Parathyroid adenoma (tissue), 2 donors: ENCODE results near the gene SLC9A8.

Experiments
- H2AFZ ChIP-seq: fragments of 300-600 bp; sonication (generic); one replicate; pipeline ENCODE4 v1.7.0; 2017; ENCODE audit warnings: antibody characterized with exemption, mild to moderate bottlenecking
- H3K27ac ChIP-seq: fragments of 300-600 bp; sonication (generic); one replicate; pipeline ENCODE4 v1.7.0; 2017
- H3K27me3 ChIP-seq: fragments of 300-600 bp; sonication (generic); one replicate; pipeline ENCODE4 v1.7.0; 2017; ENCODE audit warnings: low read length; ENCODE audit not compliant: control insufficient read depth, insufficient read depth
- H3K36me3 ChIP-seq: fragments of 300-600 bp; sonication (generic); one replicate; pipeline ENCODE4 v1.7.0; 2017; ENCODE audit warnings: low read length; ENCODE audit not compliant: control insufficient read depth, insufficient read depth
- H3K4me1 ChIP-seq: fragments of 300-600 bp; sonication (generic); one replicate; pipeline ENCODE4 v1.7.0; 2017; ENCODE audit warnings: control low read depth
- H3K4me2 ChIP-seq: fragments of 300-600 bp; sonication (generic); one replicate; pipeline ENCODE4 v1.7.0; 2017; ENCODE audit warnings: low read length
- H3K4me3 ChIP-seq: fragments of 300-600 bp; sonication (generic); one replicate; pipeline ENCODE4 v1.7.0; 2017; ENCODE audit warnings: low read depth, low read length
- H3K79me2 ChIP-seq: fragments of 300-600 bp; sonication (generic); one replicate; pipeline ENCODE4 v1.7.0; 2017; ENCODE audit warnings: control low read depth
- H3K9ac ChIP-seq: fragments of 300-600 bp; sonication (generic); one replicate; pipeline ENCODE4 v1.7.0; 2017; ENCODE audit warnings: mild to moderate bottlenecking
- H3K9me3 ChIP-seq: fragments of 300-600 bp; sonication (generic); one replicate; pipeline ENCODE4 v1.7.0; 2017; ENCODE audit warnings: low read length; ENCODE audit not compliant: control insufficient read depth
- TF ChIP-seq, protein P1 (sequence below): fragments of 300-600 bp; sonication (generic); IDR thresholded peaks from one replicate; pipeline ENCODE4 v1.7.0; 2017; ENCODE audit warnings: antibody characterized with exemption, mild to moderate bottlenecking
- donor health status: primary hyperparathyroidism.

Gene SLC9A8

DNA sequence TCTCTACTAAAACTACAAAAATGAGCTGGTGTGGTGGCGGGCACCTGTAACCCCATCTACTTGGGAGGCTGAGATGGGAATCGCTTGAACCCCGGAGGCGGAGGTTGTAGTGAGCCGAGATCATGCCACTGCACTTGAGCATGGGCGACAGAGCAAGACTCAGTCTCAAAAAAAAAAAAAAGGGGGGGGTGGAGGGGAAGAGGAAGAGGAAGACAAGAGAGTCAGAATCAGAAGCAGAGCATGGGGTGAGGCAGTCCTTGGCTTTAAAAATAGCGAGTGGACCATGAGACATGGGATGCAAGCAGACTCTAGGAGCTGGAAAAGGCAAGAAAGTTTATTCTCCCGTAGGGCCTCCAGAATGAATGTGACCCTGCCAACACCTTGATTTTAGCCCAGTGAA lies 3.9 kb upstream of the SLC9A8 start:
- Histone ChIP-seq H3K4me3 (no peak overlapping the region), H3K79me2 (no peaks in the 10 kb centered on the region), H2AFZ (no peak overlapping the region), H3K4me1 (peaks cover 7% of the 10 kb centered on the region), H3K27ac (no peak overlapping the region), H3K9ac (no peak overlapping the region), H3K27me3 (no peaks in the 10 kb centered on the region), H3K36me3 (no peaks in the 10 kb centered on the region), H3K4me2 (no peak overlapping the region), H3K9me3 (no peaks in the 10 kb centered on the region)
- TF ChIP-seq, protein P1, sequence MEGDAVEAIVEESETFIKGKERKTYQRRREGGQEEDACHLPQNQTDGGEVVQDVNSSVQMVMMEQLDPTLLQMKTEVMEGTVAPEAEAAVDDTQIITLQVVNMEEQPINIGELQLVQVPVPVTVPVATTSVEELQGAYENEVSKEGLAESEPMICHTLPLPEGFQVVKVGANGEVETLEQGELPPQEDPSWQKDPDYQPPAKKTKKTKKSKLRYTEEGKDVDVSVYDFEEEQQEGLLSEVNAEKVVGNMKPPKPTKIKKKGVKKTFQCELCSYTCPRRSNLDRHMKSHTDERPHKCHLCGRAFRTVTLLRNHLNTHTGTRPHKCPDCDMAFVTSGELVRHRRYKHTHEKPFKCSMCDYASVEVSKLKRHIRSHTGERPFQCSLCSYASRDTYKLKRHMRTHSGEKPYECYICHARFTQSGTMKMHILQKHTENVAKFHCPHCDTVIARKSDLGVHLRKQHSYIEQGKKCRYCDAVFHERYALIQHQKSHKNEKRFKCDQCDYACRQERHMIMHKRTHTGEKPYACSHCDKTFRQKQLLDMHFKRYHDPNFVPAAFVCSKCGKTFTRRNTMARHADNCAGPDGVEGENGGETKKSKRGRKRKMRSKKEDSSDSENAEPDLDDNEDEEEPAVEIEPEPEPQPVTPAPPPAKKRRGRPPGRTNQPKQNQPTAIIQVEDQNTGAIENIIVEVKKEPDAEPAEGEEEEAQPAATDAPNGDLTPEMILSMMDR: no peak

DNA sequence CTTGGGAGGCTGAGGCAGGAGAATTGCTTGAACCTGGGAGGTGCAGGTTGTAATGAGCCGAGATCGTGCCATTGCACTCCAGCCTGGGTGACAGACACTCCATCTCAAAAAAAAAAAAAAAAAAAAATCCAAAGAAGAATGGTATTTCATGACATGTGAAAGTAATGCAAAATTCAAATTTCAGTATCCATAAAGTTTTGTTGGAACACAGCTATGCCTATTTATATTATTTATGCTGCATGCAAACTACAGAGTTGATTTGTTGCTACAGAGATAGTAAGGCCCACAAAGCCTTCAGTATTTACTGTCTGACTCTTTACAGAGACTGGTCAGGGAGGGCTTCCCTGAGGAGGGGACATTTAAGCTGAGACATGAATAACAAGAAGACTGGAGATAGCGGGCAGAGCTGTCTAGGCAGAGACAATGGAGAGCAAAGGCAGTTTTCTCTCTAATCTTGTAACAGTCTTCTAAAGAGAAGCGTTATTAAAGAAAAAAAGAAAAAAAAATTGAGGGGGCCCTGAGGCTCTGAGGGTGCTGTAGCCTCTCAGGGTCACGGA lies 2.7 kb upstream of the SLC9A8 start:
- no peaks in the 10 kb centered on the region for H3K36me3 ChIP-seq
- peaks cover 17% of the 10 kb centered on the region for H3K4me1 ChIP-seq
- H3K4me3 ChIP-seq: no peak overlapping the region
- H3K9ac ChIP-seq: no peak overlapping the region
- no peak overlapping the region for H3K27ac ChIP-seq
- H3K27me3 ChIP-seq: no peaks in the 10 kb centered on the region
- H3K4me2 ChIP-seq: no peak overlapping the region
- H2AFZ ChIP-seq: no peak overlapping the region
- TF ChIP-seq, protein P1: no peak
- H3K79me2 ChIP-seq: no peaks in the 10 kb centered on the region
- no peaks in the 10 kb centered on the region for H3K9me3 ChIP-seq

DNA sequence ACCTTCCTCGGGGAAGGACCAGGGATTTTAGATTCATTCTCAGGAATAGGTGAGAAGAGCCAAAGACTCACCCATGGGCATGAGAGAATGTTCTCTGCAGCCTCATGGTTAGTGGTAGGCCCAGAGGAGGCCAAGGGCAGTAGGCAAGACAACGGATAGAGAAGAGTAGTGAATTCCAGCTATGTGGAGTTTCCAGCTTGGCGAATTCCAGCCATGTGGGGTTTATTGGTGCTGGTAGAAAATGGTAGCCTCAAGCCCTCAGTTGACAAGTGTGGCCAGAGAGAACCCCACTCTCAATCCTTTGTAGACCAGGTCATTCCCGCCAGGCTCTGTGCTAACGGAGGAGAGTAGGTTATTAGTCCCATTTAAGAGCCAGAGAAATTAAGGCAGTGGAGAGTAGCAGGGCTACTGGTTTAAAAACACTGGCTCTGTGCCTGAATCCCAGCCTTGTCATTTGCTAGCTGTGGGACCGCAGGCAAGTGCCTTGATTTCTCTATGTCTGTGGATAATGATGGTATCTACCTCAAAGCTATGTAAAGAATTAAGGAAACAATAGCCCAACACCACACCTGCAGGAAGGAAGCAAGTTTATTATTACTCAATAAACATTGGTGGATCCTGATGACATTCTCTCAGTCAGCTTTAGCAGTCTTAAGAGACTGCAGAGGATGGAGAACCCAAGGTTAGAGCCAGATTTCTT lies 2.0 kb upstream of the SLC9A8 start:
- no peak overlapping the region for H2AFZ ChIP-seq

DNA sequence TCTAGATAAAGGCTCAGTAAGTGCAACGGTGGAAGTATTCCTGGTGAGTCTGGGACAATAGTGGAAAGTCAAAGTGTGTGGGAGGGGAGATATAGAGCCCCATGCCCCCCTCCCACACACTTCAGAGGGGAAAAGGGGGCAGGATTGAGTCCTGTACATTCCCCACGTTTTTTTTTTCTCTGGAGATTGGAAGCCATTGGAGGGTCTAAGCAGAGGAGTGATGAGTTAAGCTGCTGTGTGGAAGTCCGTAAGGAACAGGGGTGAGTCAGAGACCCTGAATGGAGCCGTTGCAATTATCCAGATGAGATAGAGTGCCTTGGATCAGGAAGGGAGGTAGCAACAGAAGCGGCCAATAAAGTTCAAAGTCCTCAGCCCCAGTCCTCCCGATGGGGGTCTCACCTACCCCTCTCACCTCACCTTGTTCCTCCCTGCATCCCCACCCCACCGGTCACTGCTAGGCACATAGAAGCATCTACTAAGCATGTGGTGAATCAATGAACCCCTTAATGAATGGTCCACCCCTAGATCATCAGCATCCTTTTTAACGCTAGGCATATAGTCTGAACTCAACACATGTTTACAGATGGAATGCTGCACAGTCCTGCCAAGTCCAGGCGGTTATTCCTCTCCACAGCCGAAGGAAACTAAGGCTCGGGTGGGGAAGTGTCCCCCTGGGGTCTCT lies 662 bp upstream of the SLC9A8 start:
- peak overlapping the region; percentile 83 for H3K4me3 ChIP-seq
- no peaks in the 10 kb centered on the region for H3K9me3 ChIP-seq
- TF ChIP-seq, protein P1: no peak
- H3K27me3 ChIP-seq: no peaks in the 10 kb centered on the region
- H3K4me2 ChIP-seq: peak overlapping the region; percentile 86
- H3K9ac ChIP-seq: peak overlapping the region; percentile 73
- peaks cover 17% of the 10 kb centered on the region for H3K4me1 ChIP-seq
- H3K36me3 ChIP-seq: no peaks in the 10 kb centered on the region
- no peaks in the 10 kb centered on the region for H3K79me2 ChIP-seq
- H2AFZ ChIP-seq: peak overlapping the region; percentile 100
- H3K27ac ChIP-seq: peak overlapping the region; percentile 94

More for the DNA sequence above, 2.0 kb upstream of the SLC9A8 start:
- Histone ChIP-seq H3K27me3 (no peaks in the 10 kb centered on the region), H3K9ac (no peak overlapping the region), H3K9me3 (no peaks in the 10 kb centered on the region), H3K27ac (no peak overlapping the region), H3K4me1 (peaks cover 17% of the 10 kb centered on the region), H3K79me2 (no peaks in the 10 kb centered on the region), H3K36me3 (no peaks in the 10 kb centered on the region), H3K4me2 (no peak overlapping the region), H3K4me3 (no peak overlapping the region)
- TF ChIP-seq, protein P1: no peak
